Endothelial cell of umbilical vein (primary cell): ENCODE measurements around the gene NPFFR2. TPM values are rescaled to one million over a fixed set of nuclear protein-coding genes. Genes with fewer than 3 reads are reported as not detected.

Source experiments
- BruUV-seq: library from RNA; stranded (reverse); fragments of 400-500 nt; replicated peaks from 2 replicates; lab custom pipeline; 2021; lab: Mats Ljungman, UMichigan
- CTCF ChIA-PET: fragments of 300-600, 350-600 bp; sonication (Branson Sonifier 250); formaldehyde crosslinking; loops from one replicate; lab custom pipeline; 2021; ENCODE audit warnings: antibody characterized with exemption, inconsistent platforms; lab: Charles Lee
- POLR2A ChIA-PET: fragments of 300-600, 350-600 bp; sonication (Branson Sonifier 250); formaldehyde crosslinking; loops from one replicate; lab custom pipeline; 2021; ENCODE audit warnings: antibody characterized with exemption, inconsistent platforms; lab: Charles Lee
- DNase-seq: peaks from one replicate; pipeline ENCODE4 v3.0.0-alpha.2; 2011; ENCODE audit warnings: low read depth, low spot score
- FAIRE-seq: peaks from 2 replicates; lab custom pipeline; 2011; peaks lifted over from hg19 to GRCh38; lab: Jason Lieb, UNC
- H2AFZ ChIP-seq: 2 replicates; pipeline ENCODE4 v1.6.0; 2012; ENCODE audit warnings: low read depth, low read length, control low read depth, inconsistent platforms
- H3K27ac ChIP-seq: 2 replicates; pipeline ENCODE4 v1.5.1; 2011; ENCODE audit warnings: low read depth, mild to moderate bottlenecking, control low read depth, low read length, moderate library complexity; ENCODE audit not compliant: insufficient read depth
- H3K27me3 ChIP-seq, 2 experiments: 2 replicates each; pipeline versions ENCODE4 v1.6.0 to v1.6.1; 2011; ENCODE audit warnings: low read length in 2 of 2, mixed read lengths in 1 of 2; ENCODE audit not compliant: control insufficient read depth in 2 of 2, insufficient read depth in 2 of 2
- H3K36me3 ChIP-seq, 2 experiments: 2 replicates in 1 of 2; 3 replicates in 1 of 2; pipeline ENCODE4 v1.5.1; 2011; ENCODE audit warnings: low read length in 2 of 2, mild to moderate bottlenecking in 1 of 2, moderate library complexity in 1 of 2; ENCODE audit not compliant: control insufficient read depth in 2 of 2, insufficient read depth in 2 of 2; ENCODE audit errors: extremely low read depth in 1 of 2
- H3K4me1 ChIP-seq: 3 replicates; pipeline ENCODE4 v1.5.1; 2011; ENCODE audit warnings: mild to moderate bottlenecking, low read length; ENCODE audit not compliant: control insufficient read depth, insufficient read depth; ENCODE audit errors: extremely low read depth
- H3K4me2 ChIP-seq: 2 replicates; pipeline ENCODE4 v1.6.1; 2011; ENCODE audit warnings: low read length, control low read depth, mixed read lengths; ENCODE audit not compliant: insufficient read depth
- H3K4me3 ChIP-seq, 3 experiments: fragments of 200-600 bp in 1 of 3; sonication (generic), shearing (Covaris generic) in 1 of 3; replicated peaks in 1 of 3; 2 replicates each; pipeline ENCODE4 v1.5.1; 2011 to 2016; ENCODE audit warnings: control low read depth in 3 of 3, low read length in 3 of 3, mild to moderate bottlenecking in 2 of 3, inconsistent platforms in 1 of 3, low read depth in 1 of 3, moderate library complexity in 1 of 3; ENCODE audit not compliant: insufficient read depth in 1 of 3
- H3K79me2 ChIP-seq: 2 replicates; pipeline ENCODE4 v1.6.0; 2012; ENCODE audit warnings: low read length, inconsistent platforms; ENCODE audit not compliant: control insufficient read depth, insufficient read depth
- H3K9ac ChIP-seq: replicated peaks from 2 replicates; pipeline ENCODE3; 2011; ENCODE audit warnings: low read length, control low read depth; ENCODE audit not compliant: insufficient read depth; ENCODE audit errors: extremely low read depth
- H3K9me1 ChIP-seq: replicated peaks from 3 replicates; pipeline ENCODE4 v1.6.0; 2011; ENCODE audit warnings: mild to moderate bottlenecking, low read length; ENCODE audit not compliant: control insufficient read depth, insufficient read depth; ENCODE audit errors: extremely low read depth
- H3K9me3 ChIP-seq: replicated peaks from 2 replicates; pipeline ENCODE4 v1.5.1; 2012; ENCODE audit warnings: low read length, inconsistent platforms; ENCODE audit not compliant: control insufficient read depth, insufficient read depth
- H4K20me1 ChIP-seq: replicated peaks from 2 replicates; pipeline ENCODE3; 2011; ENCODE audit warnings: mild to moderate bottlenecking, low read length; ENCODE audit not compliant: control insufficient read depth, insufficient read depth; ENCODE audit errors: extremely low read depth
- EZH2 ChIP-seq: IDR thresholded peaks from 2 replicates; pipeline ENCODE4 v1.6.1; 2012; ENCODE audit warnings: borderline replicate concordance, low read depth, mild to moderate bottlenecking, moderate library complexity, low read length, inconsistent platforms; ENCODE audit not compliant: severe bottlenecking
- FOS ChIP-seq: IDR thresholded peaks from 2 replicates; pipeline ENCODE4 v1.6.1; 2011; ENCODE audit warnings: mild to moderate bottlenecking, low read length, moderate library complexity, borderline replicate concordance; ENCODE audit not compliant: insufficient read depth
- GATA2 ChIP-seq: IDR thresholded peaks from 2 replicates; pipeline ENCODE4 v1.7.0; 2011; ENCODE audit warnings: low read depth, mild to moderate bottlenecking, moderate library complexity, mixed read lengths, low read length; ENCODE audit not compliant: insufficient read length, insufficient read depth
- JUN ChIP-seq: IDR thresholded peaks from 2 replicates; pipeline ENCODE4 v1.6.1; 2011; ENCODE audit warnings: borderline replicate concordance, low read depth; ENCODE audit not compliant: insufficient read length, insufficient read depth
- MYC ChIP-seq: IDR thresholded peaks from one replicate; pipeline ENCODE4 v1.6.1; 2011; ENCODE audit warnings: mild to moderate bottlenecking, low read depth, low read length
- POLR2A ChIP-seq: IDR thresholded peaks from 2 replicates; pipeline ENCODE4 v1.6.1; 2012; ENCODE audit warnings: low read depth, mild to moderate bottlenecking, control low read depth, low read length
- POLR2AphosphoS5 ChIP-seq: IDR thresholded peaks from 2 replicates; pipeline ENCODE4 v1.6.1; 2012; ENCODE audit warnings: low read depth, mild to moderate bottlenecking, control low read depth, low read length, moderate library complexity; ENCODE audit not compliant: insufficient read depth
- dilution Hi-C: fragments of 300-500 bp; cut with MboI; formaldehyde crosslinking; loops from one replicate; pipeline ENCODE4 v1.15.0; 2019; ENCODE audit warnings: low sequenced_read_pairs; ENCODE audit not compliant: extremely low pct_ligation_motif_present
- intact Hi-C: fragments of 100-400 bp; cut with micrococcal nuclease; formaldehyde crosslinking; loops from one replicate; pipeline ENCODE4 v1.10.0; 2022
- polyA plus RNA-seq, 4 experiments: library from polyadenylated mRNA; depleted of rRNA in 3 of 4; stranded (reverse) in 3 of 4; unstranded in 1 of 4; fragments of >200 nt; gene quantifications; 2 replicates each; pipeline versions ENCODE4 v1.2.1 to v1.2.3, GENCODE V29; 2011 to 2012; ENCODE audit warnings: missing spikeins in 1 of 4
- total RNA-seq: library from RNA; stranded (reverse); gene quantifications from 2 replicates; pipeline ENCODE4 v1.2.3, GENCODE V29; 2021
- TF ChIP-seq, protein P1 (sequence below): IDR thresholded peaks from 2 replicates; pipeline ENCODE4 v1.6.1; 2011; ENCODE audit not compliant: insufficient read depth, insufficient read length
- TF ChIP-seq, protein P2 (sequence below), 2 donors: IDR thresholded peaks; 1 replicate in 1 of 2; 2 replicates in 1 of 2; pipeline ENCODE4 v1.5.1; 2011; ENCODE audit warnings: low read length in 2 of 2, mild to moderate bottlenecking in 2 of 2, moderate library complexity in 2 of 2, control low read depth in 1 of 2, inconsistent platforms in 1 of 2, low read depth in 1 of 2; ENCODE audit not compliant: insufficient read depth in 1 of 2; ENCODE audit errors: extremely low read depth in 1 of 2

The NPFFR2 gene
- total and polyA plus RNA-seq, 2 donors (not counting 3 experiments of a cell fraction or from before 2014, with no cell fraction given): 0.06 TPM; not detected in 1

DNA sequence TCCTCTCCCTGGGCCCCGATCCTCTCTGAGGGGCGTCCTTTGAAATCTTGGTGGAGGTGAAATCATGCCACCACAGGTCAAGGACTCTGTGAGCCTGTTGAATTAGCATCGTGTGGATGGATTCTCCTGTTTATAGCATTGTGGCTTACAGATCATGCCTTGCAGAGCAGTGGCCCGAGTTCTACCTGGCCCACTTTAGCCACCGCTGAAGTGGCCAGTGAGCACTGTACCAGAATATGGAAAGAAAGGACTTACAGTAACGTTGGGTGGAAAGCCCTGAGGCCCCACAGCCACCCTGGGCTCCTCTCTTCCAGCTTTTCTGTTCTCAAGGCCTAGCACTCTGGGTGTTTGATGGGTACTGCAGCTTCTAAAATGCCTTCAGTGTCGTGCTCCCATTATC lies 35.3 kb downstream of the NPFFR2 start:
- Histone ChIP-seq H3K4me2 (no peak overlapping the region), H3K4me3 (no peak overlapping the region), H3K27me3 (no peaks in the 10 kb centered on the region), H3K9me1 (no peaks in the 10 kb centered on the region), H4K20me1 (no peaks in the 10 kb centered on the region), H2AFZ (no peak overlapping the region), H3K27ac (no peak overlapping the region), H3K79me2 (no peaks in the 10 kb centered on the region), H3K9ac (no peak overlapping the region), H3K4me1 (no peaks in the 10 kb centered on the region), H3K36me3 (no peaks in the 10 kb centered on the region), H3K9me3 (no peaks in the 10 kb centered on the region)
- DNase-seq: no peak
- POLR2A ChIA-PET: no interaction called here
- no TSS peak for BruUV-seq
- CTCF ChIA-PET: no interaction called here
- dilution Hi-C loops: no loop called here
- TF ChIP-seq POLR2A: no peak
- no peak for TF ChIP-seq EZH2
- TF ChIP-seq, protein P1, sequence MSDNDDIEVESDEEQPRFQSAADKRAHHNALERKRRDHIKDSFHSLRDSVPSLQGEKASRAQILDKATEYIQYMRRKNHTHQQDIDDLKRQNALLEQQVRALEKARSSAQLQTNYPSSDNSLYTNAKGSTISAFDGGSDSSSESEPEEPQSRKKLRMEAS: no peak
- TF ChIP-seq, protein P2, sequence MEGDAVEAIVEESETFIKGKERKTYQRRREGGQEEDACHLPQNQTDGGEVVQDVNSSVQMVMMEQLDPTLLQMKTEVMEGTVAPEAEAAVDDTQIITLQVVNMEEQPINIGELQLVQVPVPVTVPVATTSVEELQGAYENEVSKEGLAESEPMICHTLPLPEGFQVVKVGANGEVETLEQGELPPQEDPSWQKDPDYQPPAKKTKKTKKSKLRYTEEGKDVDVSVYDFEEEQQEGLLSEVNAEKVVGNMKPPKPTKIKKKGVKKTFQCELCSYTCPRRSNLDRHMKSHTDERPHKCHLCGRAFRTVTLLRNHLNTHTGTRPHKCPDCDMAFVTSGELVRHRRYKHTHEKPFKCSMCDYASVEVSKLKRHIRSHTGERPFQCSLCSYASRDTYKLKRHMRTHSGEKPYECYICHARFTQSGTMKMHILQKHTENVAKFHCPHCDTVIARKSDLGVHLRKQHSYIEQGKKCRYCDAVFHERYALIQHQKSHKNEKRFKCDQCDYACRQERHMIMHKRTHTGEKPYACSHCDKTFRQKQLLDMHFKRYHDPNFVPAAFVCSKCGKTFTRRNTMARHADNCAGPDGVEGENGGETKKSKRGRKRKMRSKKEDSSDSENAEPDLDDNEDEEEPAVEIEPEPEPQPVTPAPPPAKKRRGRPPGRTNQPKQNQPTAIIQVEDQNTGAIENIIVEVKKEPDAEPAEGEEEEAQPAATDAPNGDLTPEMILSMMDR (IDR thresholded peaks at IDR 0.05; ENCODE audit: extremely low read depth in 1 of 2, insufficient read depth in 1 of 2, low read depth in 1 of 2, low read length in 2 of 2): no peak
- no peak for TF ChIP-seq POLR2AphosphoS5
- no peak for TF ChIP-seq JUN
- TF ChIP-seq MYC: no peak
- TF ChIP-seq FOS: no peak
- TF ChIP-seq GATA2: no peak
- intact Hi-C loops: no loop called here
- no peak for FAIRE-seq
